H9 (cell line): ENCODE data around the gene MAL. TPM values are rescaled to one million over a fixed set of nuclear protein-coding genes. Genes with fewer than 3 reads are reported as not detected.

Source experiments
- DNase-seq: peaks from one replicate; pipeline ENCODE4 v3.0.0-alpha.2; 2017
- H2AFZ ChIP-seq: one replicate; pipeline ENCODE4 v1.6.1; 2013; ENCODE audit warnings: mild to moderate bottlenecking, low read length, control low read depth, moderate library complexity
- H2AK5ac ChIP-seq: 2 replicates; pipeline ENCODE4 v1.6.1; 2013; ENCODE audit warnings: low read length, control low read depth, mixed read lengths; ENCODE audit not compliant: insufficient read length
- H2BK120ac ChIP-seq: one replicate; pipeline ENCODE4 v1.6.1; 2013; ENCODE audit warnings: low read depth, mild to moderate bottlenecking, low read length, control low read depth, inconsistent platforms; ENCODE audit not compliant: poor library complexity, severe bottlenecking
- H2BK12ac ChIP-seq: 2 replicates; pipeline ENCODE4 v1.6.1; 2013; ENCODE audit warnings: low read length, control low read depth, mixed read lengths, low read depth; ENCODE audit not compliant: insufficient read length
- H2BK15ac ChIP-seq: 2 replicates; pipeline ENCODE4 v1.6.1; 2013; ENCODE audit warnings: low read depth, low read length, control low read depth
- H2BK20ac ChIP-seq: one replicate; pipeline ENCODE4 v1.6.1; 2013; ENCODE audit warnings: low read depth, mild to moderate bottlenecking, low read length, control low read depth, inconsistent platforms; ENCODE audit not compliant: poor library complexity, severe bottlenecking
- H2BK5ac ChIP-seq: 2 replicates; pipeline ENCODE4 v1.6.1; 2013; ENCODE audit warnings: low read length, control low read depth, mixed read lengths; ENCODE audit not compliant: insufficient read length
- H3K14ac ChIP-seq: 2 replicates; pipeline ENCODE4 v1.6.1; 2013; ENCODE audit warnings: low read length, control low read depth; ENCODE audit not compliant: insufficient read depth
- H3K18ac ChIP-seq: 2 replicates; pipeline ENCODE4 v1.6.1; 2013; ENCODE audit warnings: low read depth, mild to moderate bottlenecking, mixed read lengths, low read length, control low read depth; ENCODE audit not compliant: insufficient read length
- H3K23ac ChIP-seq: 2 replicates; pipeline ENCODE4 v1.6.1; 2013; ENCODE audit warnings: low read length, control low read depth, mixed read lengths, low read depth; ENCODE audit not compliant: insufficient read length
- H3K23me2 ChIP-seq: 2 replicates; pipeline ENCODE4 v1.6.1; 2013; ENCODE audit warnings: low read depth, mild to moderate bottlenecking, mixed read lengths, low read length, control low read depth; ENCODE audit not compliant: insufficient read length, poor library complexity, severe bottlenecking
- H3K27ac ChIP-seq: 2 replicates; pipeline ENCODE4 v1.5.1; 2013; ENCODE audit warnings: low read length, control low read depth, mixed read lengths, low read depth; ENCODE audit not compliant: insufficient read length
- H3K27me3 ChIP-seq: 2 replicates; pipeline ENCODE4 v1.6.1; 2013; ENCODE audit warnings: low read length, control low read depth, inconsistent platforms; ENCODE audit not compliant: insufficient read depth
- H3K4ac ChIP-seq: 2 replicates; pipeline ENCODE4 v1.6.1; 2013; ENCODE audit warnings: low read depth, mild to moderate bottlenecking, control low read depth, inconsistent platforms, low read length, moderate library complexity
- H3K4me1 ChIP-seq: 2 replicates; pipeline ENCODE4 v1.6.1; 2013; ENCODE audit warnings: low read length, control low read depth, inconsistent platforms; ENCODE audit not compliant: insufficient read depth
- H3K4me2 ChIP-seq: 2 replicates; pipeline ENCODE4 v1.6.1; 2013; ENCODE audit warnings: low read length, control low read depth, mixed read lengths; ENCODE audit not compliant: insufficient read length, insufficient read depth
- H3K56ac ChIP-seq: 2 replicates; pipeline ENCODE4 v1.6.1; 2013; ENCODE audit warnings: low read depth, mild to moderate bottlenecking, mixed read lengths, low read length, control low read depth; ENCODE audit not compliant: insufficient read length
- H3K79me1 ChIP-seq: 2 replicates; pipeline ENCODE4 v1.6.1; 2013; ENCODE audit warnings: low read depth, mild to moderate bottlenecking, moderate library complexity, low read length, control low read depth, inconsistent platforms; ENCODE audit not compliant: insufficient read depth, poor library complexity, severe bottlenecking
- H3K79me2 ChIP-seq: 2 replicates; pipeline ENCODE4 v1.6.1; 2013; ENCODE audit warnings: low read length, control low read depth, inconsistent platforms; ENCODE audit not compliant: insufficient read depth
- H3K9ac ChIP-seq: 2 replicates; pipeline ENCODE4 v1.6.1; 2013; ENCODE audit warnings: low read length, control low read depth, mixed read lengths; ENCODE audit not compliant: insufficient read length; ENCODE audit errors: extremely low read depth
- H3K9me3 ChIP-seq: one replicate; pipeline ENCODE4 v1.6.1; 2013; ENCODE audit warnings: low read depth, low read length, inconsistent platforms; ENCODE audit not compliant: control insufficient read depth
- H3T11ph ChIP-seq: one replicate; pipeline ENCODE4 v1.6.1; 2013; ENCODE audit warnings: mild to moderate bottlenecking, low read length, control low read depth, inconsistent platforms
- H4K20me1 ChIP-seq: one replicate; pipeline ENCODE4 v1.6.1; 2013; ENCODE audit not compliant: control insufficient read depth, insufficient read length, insufficient read depth
- H4K5ac ChIP-seq: 2 replicates; pipeline ENCODE4 v1.6.1; 2013; ENCODE audit warnings: low read depth, mild to moderate bottlenecking, mixed read lengths, low read length, control low read depth; ENCODE audit not compliant: insufficient read length
- H4K8ac ChIP-seq: replicated peaks from 2 replicates; pipeline ENCODE4 v1.6.1; 2013; ENCODE audit warnings: low read length, control low read depth, mixed read lengths, low read depth; ENCODE audit not compliant: insufficient read length
- H4K91ac ChIP-seq: 2 replicates; pipeline ENCODE4 v1.6.1; 2013; ENCODE audit warnings: low read depth, mild to moderate bottlenecking, moderate library complexity, mixed read lengths, low read length, control low read depth; ENCODE audit not compliant: insufficient read length
- H3K27ac Mint-ChIP-seq, 3 experiments: 2 replicates in 2 of 3; 3 replicates in 1 of 3; pipeline ENCODE4 v1.8.0; 2020 to 2021; ENCODE audit warnings: mixed read lengths in 3 of 3, mild to moderate bottlenecking in 1 of 3, moderate library complexity in 1 of 3
- H3K27me3 Mint-ChIP-seq: 2 replicates; pipeline ENCODE4 v1.8.0; 2021; ENCODE audit warnings: low read depth, mild to moderate bottlenecking, moderate library complexity, mixed read lengths
- H3K36me3 Mint-ChIP-seq, 3 experiments: 2 replicates in 2 of 3; 3 replicates in 1 of 3; pipeline ENCODE4 v1.8.0; 2020 to 2021; ENCODE audit warnings: low read depth in 3 of 3, mixed read lengths in 3 of 3; ENCODE audit not compliant: insufficient read depth in 1 of 3
- H3K4me1 Mint-ChIP-seq, 2 experiments: 2 replicates each; pipeline ENCODE4 v1.8.0; 2020; ENCODE audit warnings: mixed read lengths in 2 of 2
- H3K4me3 Mint-ChIP-seq, 2 experiments: 2 replicates in 1 of 2; 3 replicates in 1 of 2; pipeline ENCODE4 v1.8.0; 2020 to 2021; ENCODE audit warnings: mild to moderate bottlenecking in 2 of 2, mixed read lengths in 2 of 2, moderate library complexity in 1 of 2
- H3K9me3 Mint-ChIP-seq, 2 experiments: 2 replicates in 1 of 2; 3 replicates in 1 of 2; pipeline ENCODE4 v1.8.0; 2020; ENCODE audit warnings: mild to moderate bottlenecking in 2 of 2, mixed read lengths in 2 of 2, moderate library complexity in 1 of 2
- WGBS: extraction: QIAGEN DNeasy Blood & Tissue Kit; methylation state at CpG from one replicate; pipeline ENCODE4 v1.1.7; 2013; ENCODE audit warnings: missing lambda C conversion rate, low lambda C conversion rate, mixed read lengths; ENCODE audit not compliant: insufficient read length; ENCODE audit errors: extremely low coverage; 5-methylcytosine and 5-hydroxymethylcytosine counted together
- total RNA-seq: library from RNA; stranded (reverse); gene quantifications from 2 replicates; pipeline ENCODE4 v1.2.1, GENCODE V29; 2021
- TF ChIP-seq, protein P1 (sequence below): fragments of 200-600 bp; sonication (generic); conservative IDR thresholded peaks from 3 replicates; pipeline ENCODE4 v1.8.0; 2021; ENCODE audit warnings: antibody characterized with exemption, mild to moderate bottlenecking

MAL gene
- total RNA-seq, 1 experiment from 2014 or later: not detected

DNA sequence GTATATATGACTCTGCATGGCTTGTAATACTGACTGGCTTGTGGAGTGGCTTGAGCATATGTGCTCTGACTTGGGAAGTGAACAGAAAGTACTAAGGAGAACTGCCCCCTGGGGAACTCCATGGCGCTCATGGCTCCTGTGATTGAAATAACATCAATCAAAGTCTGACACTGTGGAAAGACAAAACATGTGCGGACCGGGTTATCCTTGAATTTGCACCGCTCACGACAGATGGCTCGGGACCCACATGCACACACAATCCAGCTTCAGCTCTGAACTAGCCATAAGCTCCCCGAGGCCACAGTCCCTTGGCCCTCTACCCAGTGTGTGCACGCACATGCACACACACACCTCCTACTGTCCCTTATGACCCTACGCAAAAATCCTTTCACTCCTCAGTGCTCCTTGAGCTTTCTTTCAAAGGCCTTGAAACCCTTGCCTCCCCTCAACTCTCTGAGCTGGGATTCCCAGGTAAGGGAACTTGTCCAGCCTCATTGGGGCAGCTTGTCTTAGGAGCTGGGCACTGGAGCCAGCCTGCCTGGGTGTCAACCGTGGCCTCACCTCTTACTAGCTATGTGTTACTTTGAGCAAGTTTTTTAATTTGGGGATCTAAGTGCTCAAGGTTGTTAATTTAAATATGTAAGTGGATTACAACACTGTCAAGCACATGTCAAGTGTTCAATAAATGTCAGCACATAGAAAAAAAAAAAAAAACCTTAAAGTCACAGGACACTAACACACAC is 52.5 kb downstream of the MAL start:
- no peak for DNase-seq
- H3K79me1 ChIP-seq: no peaks in the 10 kb centered on the region
- H4K8ac ChIP-seq: no peak overlapping the region
- no peak overlapping the region for H4K91ac ChIP-seq
- Mint-ChIP-seq H3K9me3 (peaks cover 3 to 4% of the 10 kb centered on the region in 2 experiments), H3K27me3 (peaks cover 32% of the 10 kb centered on the region), H3K27ac (no peak overlapping the region), H3K36me3 (no peaks in the 10 kb centered on the region), H3K4me1 (peaks cover 20 to 28% of the 10 kb centered on the region in 2 experiments), H3K4me3 (no peak overlapping the region)
- no peak overlapping the region for H4K5ac ChIP-seq
- H2BK20ac ChIP-seq: no peak overlapping the region
- no peak overlapping the region for H3K14ac ChIP-seq
- no peak overlapping the region for H3K23ac ChIP-seq
- no peak overlapping the region for H2BK5ac ChIP-seq
- H3K27me3 ChIP-seq: no peaks in the 10 kb centered on the region
- no peak overlapping the region for H3T11ph ChIP-seq
- H3K56ac ChIP-seq: no peak overlapping the region
- H3K9ac ChIP-seq: no peak overlapping the region
- H3K18ac ChIP-seq: no peak overlapping the region
- H3K4ac ChIP-seq: no peak overlapping the region
- H3K9me3 ChIP-seq: no peaks in the 10 kb centered on the region
- H2BK12ac ChIP-seq: no peak overlapping the region
- no peak overlapping the region for H2BK120ac ChIP-seq
- H2BK15ac ChIP-seq: no peak overlapping the region
- WGBS: no CpG with 5 or more reads among the region's 10 CpGs
- H2AFZ ChIP-seq: no peak overlapping the region
- no peak overlapping the region for H2AK5ac ChIP-seq
- peaks cover 3% of the 10 kb centered on the region; the same call in 1 of the 2 replicates for H3K4me1 ChIP-seq
- no peak overlapping the region for H3K27ac ChIP-seq
- no peak overlapping the region for H3K4me2 ChIP-seq
- H4K20me1 ChIP-seq: no peaks in the 10 kb centered on the region
- TF ChIP-seq, protein P1, sequence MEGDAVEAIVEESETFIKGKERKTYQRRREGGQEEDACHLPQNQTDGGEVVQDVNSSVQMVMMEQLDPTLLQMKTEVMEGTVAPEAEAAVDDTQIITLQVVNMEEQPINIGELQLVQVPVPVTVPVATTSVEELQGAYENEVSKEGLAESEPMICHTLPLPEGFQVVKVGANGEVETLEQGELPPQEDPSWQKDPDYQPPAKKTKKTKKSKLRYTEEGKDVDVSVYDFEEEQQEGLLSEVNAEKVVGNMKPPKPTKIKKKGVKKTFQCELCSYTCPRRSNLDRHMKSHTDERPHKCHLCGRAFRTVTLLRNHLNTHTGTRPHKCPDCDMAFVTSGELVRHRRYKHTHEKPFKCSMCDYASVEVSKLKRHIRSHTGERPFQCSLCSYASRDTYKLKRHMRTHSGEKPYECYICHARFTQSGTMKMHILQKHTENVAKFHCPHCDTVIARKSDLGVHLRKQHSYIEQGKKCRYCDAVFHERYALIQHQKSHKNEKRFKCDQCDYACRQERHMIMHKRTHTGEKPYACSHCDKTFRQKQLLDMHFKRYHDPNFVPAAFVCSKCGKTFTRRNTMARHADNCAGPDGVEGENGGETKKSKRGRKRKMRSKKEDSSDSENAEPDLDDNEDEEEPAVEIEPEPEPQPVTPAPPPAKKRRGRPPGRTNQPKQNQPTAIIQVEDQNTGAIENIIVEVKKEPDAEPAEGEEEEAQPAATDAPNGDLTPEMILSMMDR: no peak
- no peaks in the 10 kb centered on the region for H3K79me2 ChIP-seq
- H3K23me2 ChIP-seq: peaks cover 8% of the 10 kb centered on the region
